ENCODE results near the gene MAEA.

The MAEA gene

DNA sequence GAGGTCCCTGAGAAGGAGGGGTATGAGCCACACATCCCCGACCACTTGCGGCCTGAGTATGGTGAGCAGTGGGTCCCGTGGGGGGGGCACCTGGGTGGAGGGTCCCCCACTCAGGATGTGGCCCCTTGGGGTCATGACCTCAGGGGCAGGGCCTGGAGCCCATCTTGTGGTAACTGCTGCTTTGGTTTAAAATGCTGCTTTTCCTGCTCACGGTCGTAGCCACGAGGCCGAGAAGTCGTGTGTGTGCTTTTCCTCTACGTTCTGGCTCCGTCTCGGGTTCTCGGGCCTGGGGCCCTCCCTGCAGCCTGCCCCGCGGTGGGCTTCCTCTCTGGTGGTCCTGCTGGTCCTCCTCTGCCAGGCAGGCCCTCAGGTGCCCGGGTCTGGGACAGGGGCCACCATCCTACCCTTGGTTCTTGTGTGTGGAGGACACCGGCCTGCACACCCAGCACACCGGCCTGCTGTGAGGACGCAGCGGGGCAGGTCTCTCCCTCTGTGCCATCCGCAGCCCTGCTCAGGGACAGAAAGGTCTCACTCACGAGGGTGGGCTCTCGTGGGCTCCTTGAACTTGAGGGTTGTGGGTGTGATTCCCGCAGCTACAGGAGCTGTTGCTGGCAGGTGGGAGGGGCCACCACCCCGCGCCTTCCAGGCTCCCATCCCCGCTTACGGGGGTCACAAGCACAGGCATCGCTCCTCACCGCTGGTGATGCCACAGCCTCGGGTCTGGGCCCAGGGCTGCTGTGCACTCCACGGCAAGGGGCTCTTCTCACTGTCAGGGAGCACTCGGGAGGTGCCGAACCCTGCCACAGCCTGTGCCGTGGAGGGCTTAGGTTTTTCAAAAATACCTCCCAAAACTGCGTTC lies 76.9 kb downstream of the MAEA start:
- TF ChIP-seq, protein P1, sequence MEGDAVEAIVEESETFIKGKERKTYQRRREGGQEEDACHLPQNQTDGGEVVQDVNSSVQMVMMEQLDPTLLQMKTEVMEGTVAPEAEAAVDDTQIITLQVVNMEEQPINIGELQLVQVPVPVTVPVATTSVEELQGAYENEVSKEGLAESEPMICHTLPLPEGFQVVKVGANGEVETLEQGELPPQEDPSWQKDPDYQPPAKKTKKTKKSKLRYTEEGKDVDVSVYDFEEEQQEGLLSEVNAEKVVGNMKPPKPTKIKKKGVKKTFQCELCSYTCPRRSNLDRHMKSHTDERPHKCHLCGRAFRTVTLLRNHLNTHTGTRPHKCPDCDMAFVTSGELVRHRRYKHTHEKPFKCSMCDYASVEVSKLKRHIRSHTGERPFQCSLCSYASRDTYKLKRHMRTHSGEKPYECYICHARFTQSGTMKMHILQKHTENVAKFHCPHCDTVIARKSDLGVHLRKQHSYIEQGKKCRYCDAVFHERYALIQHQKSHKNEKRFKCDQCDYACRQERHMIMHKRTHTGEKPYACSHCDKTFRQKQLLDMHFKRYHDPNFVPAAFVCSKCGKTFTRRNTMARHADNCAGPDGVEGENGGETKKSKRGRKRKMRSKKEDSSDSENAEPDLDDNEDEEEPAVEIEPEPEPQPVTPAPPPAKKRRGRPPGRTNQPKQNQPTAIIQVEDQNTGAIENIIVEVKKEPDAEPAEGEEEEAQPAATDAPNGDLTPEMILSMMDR (conservative IDR thresholded peaks at IDR 0.05; ENCODE audit: low read depth, low read length): no peak
- Histone ChIP-seq H3K79me2 (ENCODE audit: insufficient read depth, low read depth) (no peaks in the 10 kb centered on the region), H2AFZ (ENCODE audit: low read depth) (no peak overlapping the region), H3K4me3 (IDR thresholded peaks at IDR 0.05; ENCODE audit: insufficient read depth, low read depth, low read length) (no peak overlapping the region), H4K20me1 (ENCODE audit: insufficient read depth) (no peaks in the 10 kb centered on the region), H3K36me3 (ENCODE audit: insufficient read depth) (no peaks in the 10 kb centered on the region), H3K9ac (no peak overlapping the region), H3K4me2 (no peak overlapping the region), H3K4me1 (ENCODE audit: low read depth, poor library complexity, severe bottlenecking) (no peaks in the 10 kb centered on the region), H3K27me3 (ENCODE audit: insufficient read depth, low read depth) (no peaks in the 10 kb centered on the region), H3K27ac (no peak overlapping the region)

DNA sequence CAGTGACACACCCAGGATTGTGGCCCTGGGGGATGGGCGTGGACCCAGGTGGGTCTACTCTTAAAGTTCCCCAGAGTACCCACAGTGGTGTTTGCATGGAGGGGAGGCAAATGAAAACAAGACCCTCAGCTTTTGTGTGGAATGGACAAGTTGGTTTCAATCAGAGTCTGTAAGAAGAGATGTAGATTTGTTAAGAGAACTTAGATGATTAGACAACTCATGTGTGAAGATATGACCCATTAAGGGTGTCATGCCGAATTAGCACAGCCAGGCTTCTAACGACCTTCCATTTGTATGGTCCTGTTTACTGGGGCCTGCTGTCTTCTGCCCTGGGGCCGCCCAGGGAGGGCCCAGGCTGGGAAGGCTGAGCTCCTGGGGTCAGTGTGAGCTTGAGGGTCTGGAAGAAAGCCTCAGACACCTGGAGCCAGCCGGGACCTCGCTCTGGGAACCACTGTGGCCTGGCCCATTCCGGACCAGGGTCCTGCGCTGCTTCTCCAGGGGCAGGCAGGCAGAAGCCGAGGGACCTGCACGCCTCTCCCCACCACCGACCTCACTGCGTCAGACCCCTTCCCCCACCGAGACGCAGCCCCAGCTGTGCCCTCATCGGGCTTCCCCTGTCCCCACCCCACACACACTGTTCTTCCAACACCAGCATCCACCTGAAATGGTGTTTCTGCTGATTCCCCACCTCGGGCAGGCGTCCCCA lies 77.7 kb downstream of the MAEA start:
- Histone ChIP-seq H3K4me2 (no peak overlapping the region), H3K79me2 (ENCODE audit: insufficient read depth, low read depth) (no peaks in the 10 kb centered on the region), H3K36me3 (ENCODE audit: insufficient read depth) (no peaks in the 10 kb centered on the region), H3K27me3 (ENCODE audit: insufficient read depth, low read depth) (no peaks in the 10 kb centered on the region), H3K4me3 (IDR thresholded peaks at IDR 0.05; ENCODE audit: insufficient read depth, low read depth, low read length) (no peak overlapping the region), H4K20me1 (ENCODE audit: insufficient read depth) (no peaks in the 10 kb centered on the region), H3K4me1 (ENCODE audit: low read depth, poor library complexity, severe bottlenecking) (no peaks in the 10 kb centered on the region), H3K9ac (no peak overlapping the region), H2AFZ (ENCODE audit: low read depth) (no peak overlapping the region), H3K27ac (no peak overlapping the region)
- TF ChIP-seq, protein P1 (conservative IDR thresholded peaks at IDR 0.05; ENCODE audit: low read depth, low read length): no peak

DNA sequence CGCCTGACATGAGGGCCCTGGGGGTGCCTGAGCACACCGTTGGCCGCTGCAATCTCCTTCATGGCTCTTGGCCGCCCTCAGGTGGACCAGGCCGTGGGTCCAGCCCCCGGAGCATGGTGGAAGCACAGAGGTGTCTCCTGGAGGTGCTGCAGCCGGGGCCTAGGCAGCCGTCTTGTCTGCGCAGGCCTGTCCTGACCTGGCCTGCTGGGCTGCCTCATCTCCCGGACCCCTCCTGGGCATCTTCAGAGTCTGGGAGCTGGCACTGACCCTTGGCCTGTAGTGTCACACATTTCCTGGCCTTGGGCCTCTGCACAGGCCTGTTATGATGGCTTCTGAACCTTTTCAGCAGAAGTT lies 78.2 kb downstream of the MAEA start:
- TF ChIP-seq, protein P1 (conservative IDR thresholded peaks at IDR 0.05; ENCODE audit: low read depth, low read length): no peak
- H3K4me1 ChIP-seq (ENCODE audit: low read depth, poor library complexity, severe bottlenecking): no peaks in the 10 kb centered on the region
- H3K36me3 ChIP-seq (ENCODE audit: insufficient read depth): no peaks in the 10 kb centered on the region
- H3K4me2 ChIP-seq: no peak overlapping the region
- H2AFZ ChIP-seq (ENCODE audit: low read depth): no peak overlapping the region
- no peak overlapping the region for H3K9ac ChIP-seq
- H3K27me3 ChIP-seq (ENCODE audit: insufficient read depth, low read depth): no peaks in the 10 kb centered on the region
- no peaks in the 10 kb centered on the region for H3K79me2 ChIP-seq (ENCODE audit: insufficient read depth, low read depth)
- no peak overlapping the region for H3K4me3 ChIP-seq (IDR thresholded peaks at IDR 0.05; ENCODE audit: insufficient read depth, low read depth, low read length)
- H4K20me1 ChIP-seq (ENCODE audit: insufficient read depth): no peaks in the 10 kb centered on the region
- no peak overlapping the region for H3K27ac ChIP-seq

DNA sequence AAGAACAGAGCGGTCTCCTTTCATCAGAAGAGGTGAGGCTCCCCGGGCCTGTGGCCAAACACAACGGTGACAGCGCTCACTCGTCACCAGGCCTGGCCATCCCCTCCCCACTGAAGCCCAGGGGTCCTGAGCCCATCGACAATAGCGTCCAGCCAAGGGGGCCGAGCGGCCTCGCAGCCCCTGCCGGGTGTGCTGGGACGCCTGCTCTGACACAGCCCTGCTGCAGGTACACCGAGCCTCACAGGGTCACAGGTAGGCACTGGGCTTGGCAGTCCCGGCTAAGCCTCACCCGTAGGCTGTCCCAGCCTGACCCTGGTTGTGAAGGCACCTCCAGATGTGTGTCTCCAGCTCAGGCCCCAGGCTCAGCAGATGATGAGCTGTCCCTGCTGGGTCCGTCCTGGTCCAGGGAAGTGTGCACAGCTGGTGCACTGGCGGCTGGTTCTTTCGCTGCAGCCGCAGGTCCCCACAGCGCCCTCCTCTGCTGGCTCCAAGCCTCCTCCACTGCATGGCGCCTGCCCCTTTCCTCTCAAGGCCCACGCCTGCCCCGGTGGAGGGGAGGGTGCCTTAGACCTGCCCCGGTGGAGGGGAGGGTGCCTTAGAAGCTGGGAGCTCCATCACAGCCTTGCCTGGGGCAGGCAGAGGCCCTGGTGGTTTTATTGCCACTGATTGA lies 78.9 kb downstream of the MAEA start:
- Histone ChIP-seq H3K27me3 (ENCODE audit: insufficient read depth, low read depth) (no peaks in the 10 kb centered on the region), H3K79me2 (ENCODE audit: insufficient read depth, low read depth) (no peaks in the 10 kb centered on the region), H3K36me3 (ENCODE audit: insufficient read depth) (no peaks in the 10 kb centered on the region), H3K4me2 (no peak overlapping the region), H2AFZ (ENCODE audit: low read depth) (no peak overlapping the region), H3K4me3 (IDR thresholded peaks at IDR 0.05; ENCODE audit: insufficient read depth, low read depth, low read length) (no peak overlapping the region), H3K27ac (no peak overlapping the region), H4K20me1 (ENCODE audit: insufficient read depth) (no peaks in the 10 kb centered on the region), H3K9ac (no peak overlapping the region), H3K4me1 (ENCODE audit: low read depth, poor library complexity, severe bottlenecking) (no peaks in the 10 kb centered on the region)
- TF ChIP-seq, protein P1 (conservative IDR thresholded peaks at IDR 0.05; ENCODE audit: low read depth, low read length): no peak

Measured in KMS-11 (cell line).